Uterus (tissue), 4 donors: ENCODE data around the gene SLC4A5. TPM values are rescaled to one million over a fixed set of nuclear protein-coding genes. Genes with fewer than 3 reads are reported as not detected.

ENCODE experiments used
- DNase-seq, 2 donors: peaks; one replicate each; pipeline ENCODE4 v3.0.0-alpha.2; 2019 to 2020
- H3K27ac ChIP-seq, 2 donors: fragments of 200-600 bp; sonication (generic); 1 replicate in 1 of 2; 2 replicates in 1 of 2; pipeline ENCODE4 v1.5.1; 2016 to 2018
- H3K27me3 ChIP-seq, 2 donors: fragments of 200-600 bp; sonication (generic); one replicate each; pipeline ENCODE4 v1.5.1; 2018 to 2019; ENCODE audit warnings: control low read depth in 1 of 2
- H3K36me3 ChIP-seq, 2 donors: fragments of 200-600 bp; sonication (generic); one replicate each; pipeline ENCODE4 v1.5.1; 2019; ENCODE audit warnings: control low read depth in 1 of 2
- H3K4me1 ChIP-seq, 2 donors: fragments of 200-600 bp; sonication (generic); one replicate each; pipeline ENCODE4 v1.5.1; 2018 to 2019; ENCODE audit warnings: control low read depth in 1 of 2
- H3K4me3 ChIP-seq, 2 donors: fragments of 200-600 bp; sonication (generic); 1 replicate in 1 of 2; 2 replicates in 1 of 2; pipeline ENCODE4 v1.5.1; 2018 to 2019; ENCODE audit warnings: mild to moderate bottlenecking in 1 of 2
- H3K9me3 ChIP-seq, 2 donors: fragments of 200-600 bp; sonication (generic); one replicate each; pipeline ENCODE4 v1.5.1; 2019; ENCODE audit warnings: control low read depth in 1 of 2
- POLR2A ChIP-seq, 2 donors: fragments of 450-650 bp; IDR thresholded peaks; one replicate each; pipeline ENCODE4 v1.6.1; 2016; ENCODE audit warnings: antibody characterized with exemption in 2 of 2, mild to moderate bottlenecking in 1 of 2, moderate library complexity in 1 of 2
- intact Hi-C: fragments of 100-400 bp; cut with DNase I; formaldehyde crosslinking; loops from one replicate; pipeline ENCODE4 v1.15.1; 2023; ENCODE audit warnings: low total_unique reads
- total RNA-seq, 4 donors: library from RNA; depleted of rRNA in 3 of 4; stranded (reverse); fragments of >200 nt in 3 of 4; gene quantifications; one replicate each; pipeline versions ENCODE4 v1.1.0 to v1.2.4, GENCODE V29; 2014 to 2023
- TF ChIP-seq, protein P1 (sequence below), 4 experiments: fragments of 200-600 bp in 2 of 4; fragments of 450-650 bp in 2 of 4; sonication (generic) in 2 of 4; IDR thresholded peaks; one replicate each; pipeline ENCODE4 v1.5.1; 2016 to 2019; ENCODE audit warnings: antibody characterized with exemption in 4 of 4, mild to moderate bottlenecking in 2 of 4, moderate library complexity in 1 of 4
- donor health status: DM: yes; HTN: yes; CAD: no.

Gene SLC4A5
- total RNA-seq, 4 donors from 2014 or later = 2.1 to 15.1 (median 5.3) TPM

DNA sequence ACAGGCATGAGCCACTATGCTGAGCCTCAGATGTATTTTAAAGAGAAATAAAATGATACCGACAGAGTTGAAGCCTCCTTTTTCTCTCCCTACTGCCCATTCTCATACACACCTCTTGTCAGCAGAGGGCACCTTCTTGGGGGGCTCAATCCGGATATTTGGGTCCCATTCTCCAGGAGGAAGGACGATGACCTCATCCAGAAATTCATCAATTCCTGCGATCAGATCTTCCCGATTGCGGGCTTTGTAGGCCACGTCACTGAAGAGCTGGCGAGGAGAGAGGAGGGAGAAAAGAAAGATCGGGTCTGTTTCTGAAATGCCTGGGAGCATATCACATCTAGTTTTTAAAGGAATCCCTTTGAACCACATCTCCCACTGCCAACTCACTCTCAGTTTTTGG, 90.4 kb downstream of the SLC4A5 start:
- Histone ChIP-seq H3K4me1 (no peaks in the 10 kb centered on the region), H3K9me3 (no peaks in the 10 kb centered on the region), H3K4me3 (no peak overlapping the region), H3K27me3 (no peaks in the 10 kb centered on the region), H3K27ac (no peak overlapping the region), H3K36me3 (no peaks in the 10 kb centered on the region)
- intact Hi-C loops = no loop called here
- DNase-seq = no peak
- TF ChIP-seq, protein P1, sequence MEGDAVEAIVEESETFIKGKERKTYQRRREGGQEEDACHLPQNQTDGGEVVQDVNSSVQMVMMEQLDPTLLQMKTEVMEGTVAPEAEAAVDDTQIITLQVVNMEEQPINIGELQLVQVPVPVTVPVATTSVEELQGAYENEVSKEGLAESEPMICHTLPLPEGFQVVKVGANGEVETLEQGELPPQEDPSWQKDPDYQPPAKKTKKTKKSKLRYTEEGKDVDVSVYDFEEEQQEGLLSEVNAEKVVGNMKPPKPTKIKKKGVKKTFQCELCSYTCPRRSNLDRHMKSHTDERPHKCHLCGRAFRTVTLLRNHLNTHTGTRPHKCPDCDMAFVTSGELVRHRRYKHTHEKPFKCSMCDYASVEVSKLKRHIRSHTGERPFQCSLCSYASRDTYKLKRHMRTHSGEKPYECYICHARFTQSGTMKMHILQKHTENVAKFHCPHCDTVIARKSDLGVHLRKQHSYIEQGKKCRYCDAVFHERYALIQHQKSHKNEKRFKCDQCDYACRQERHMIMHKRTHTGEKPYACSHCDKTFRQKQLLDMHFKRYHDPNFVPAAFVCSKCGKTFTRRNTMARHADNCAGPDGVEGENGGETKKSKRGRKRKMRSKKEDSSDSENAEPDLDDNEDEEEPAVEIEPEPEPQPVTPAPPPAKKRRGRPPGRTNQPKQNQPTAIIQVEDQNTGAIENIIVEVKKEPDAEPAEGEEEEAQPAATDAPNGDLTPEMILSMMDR (IDR thresholded peaks at IDR 0.05) = no peak
- TF ChIP-seq POLR2A (IDR thresholded peaks at IDR 0.05) = no peak

- H3K36me3 ChIP-seq = no peaks in the 10 kb centered on the region
- DNase-seq = no peak
- TF ChIP-seq, protein P1 (IDR thresholded peaks at IDR 0.05) = no peak
- no peak for TF ChIP-seq POLR2A (IDR thresholded peaks at IDR 0.05)
- intact Hi-C loops = no loop called here
- no peaks in the 10 kb centered on the region for H3K27me3 ChIP-seq
- no peak overlapping the region for H3K4me3 ChIP-seq
- no peaks in the 10 kb centered on the region for H3K4me1 ChIP-seq
- no peaks in the 10 kb centered on the region for H3K9me3 ChIP-seq
- H3K27ac ChIP-seq = no peak overlapping the region
These were observed 91.2 kb downstream of the SLC4A5 start for GRCh38 chr2:74252036-74252435.

- no peaks in the 10 kb centered on the region for H3K27me3 ChIP-seq
- DNase-seq = peak; percentile 31 to 45
- no peaks in the 10 kb centered on the region for H3K9me3 ChIP-seq
- H3K27ac ChIP-seq = no peak overlapping the region
- H3K36me3 ChIP-seq = no peaks in the 10 kb centered on the region
- intact Hi-C loops = no loop called here
- H3K4me3 ChIP-seq = no peak overlapping the region
- TF ChIP-seq, protein P1 (IDR thresholded peaks at IDR 0.05) = peak; percentile 47 to 72 (median 58)
- no peak for TF ChIP-seq POLR2A (IDR thresholded peaks at IDR 0.05)
- no peaks in the 10 kb centered on the region for H3K4me1 ChIP-seq
These were observed 93.0 kb downstream of the SLC4A5 start for GRCh38 chr2:74250189-74250631.

DNA sequence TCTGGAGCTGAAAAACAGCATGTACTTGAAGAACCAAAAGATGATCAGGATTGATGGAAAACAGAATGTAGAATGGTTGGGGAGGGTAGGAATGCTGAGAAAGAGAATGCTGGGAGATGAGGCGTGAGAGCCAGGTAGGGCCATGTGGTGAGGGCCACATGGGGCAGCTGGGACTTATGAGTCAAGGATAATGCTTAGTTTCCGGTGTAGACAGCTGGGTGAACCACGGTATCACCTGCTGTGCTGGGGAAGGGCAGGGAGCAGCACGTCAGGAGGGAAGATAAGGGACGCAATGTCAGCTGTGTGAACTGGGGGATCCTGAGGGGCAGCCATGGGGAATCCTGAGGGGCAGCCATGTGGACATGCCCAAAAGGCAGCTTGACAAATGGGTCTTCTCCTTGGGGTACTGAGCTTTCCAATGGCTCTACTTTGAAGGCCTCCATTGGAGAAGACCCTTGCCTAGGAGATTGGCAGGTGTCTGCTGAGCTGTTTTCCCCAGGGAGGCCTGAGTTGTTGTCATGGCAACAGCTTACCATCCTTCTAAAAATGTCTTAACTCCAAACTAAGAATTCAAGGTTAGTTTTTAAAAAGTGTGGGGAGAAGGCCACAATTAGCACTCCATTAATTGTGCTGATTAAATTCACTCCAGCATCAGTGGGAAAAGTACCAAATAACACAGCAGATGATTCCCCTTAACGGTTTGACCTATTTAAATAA, 93.7 kb downstream of the SLC4A5 start:
- DNase-seq = no peak
- Histone ChIP-seq H3K27me3 (no peaks in the 10 kb centered on the region), H3K9me3 (no peaks in the 10 kb centered on the region), H3K4me3 (no peak overlapping the region), H3K27ac (no peak overlapping the region), H3K4me1 (no peaks in the 10 kb centered on the region), H3K36me3 (no peaks in the 10 kb centered on the region)
- no peak for TF ChIP-seq POLR2A (IDR thresholded peaks at IDR 0.05)
- TF ChIP-seq, protein P1 (IDR thresholded peaks at IDR 0.05) = no peak
- intact Hi-C loops = no loop called here

DNA sequence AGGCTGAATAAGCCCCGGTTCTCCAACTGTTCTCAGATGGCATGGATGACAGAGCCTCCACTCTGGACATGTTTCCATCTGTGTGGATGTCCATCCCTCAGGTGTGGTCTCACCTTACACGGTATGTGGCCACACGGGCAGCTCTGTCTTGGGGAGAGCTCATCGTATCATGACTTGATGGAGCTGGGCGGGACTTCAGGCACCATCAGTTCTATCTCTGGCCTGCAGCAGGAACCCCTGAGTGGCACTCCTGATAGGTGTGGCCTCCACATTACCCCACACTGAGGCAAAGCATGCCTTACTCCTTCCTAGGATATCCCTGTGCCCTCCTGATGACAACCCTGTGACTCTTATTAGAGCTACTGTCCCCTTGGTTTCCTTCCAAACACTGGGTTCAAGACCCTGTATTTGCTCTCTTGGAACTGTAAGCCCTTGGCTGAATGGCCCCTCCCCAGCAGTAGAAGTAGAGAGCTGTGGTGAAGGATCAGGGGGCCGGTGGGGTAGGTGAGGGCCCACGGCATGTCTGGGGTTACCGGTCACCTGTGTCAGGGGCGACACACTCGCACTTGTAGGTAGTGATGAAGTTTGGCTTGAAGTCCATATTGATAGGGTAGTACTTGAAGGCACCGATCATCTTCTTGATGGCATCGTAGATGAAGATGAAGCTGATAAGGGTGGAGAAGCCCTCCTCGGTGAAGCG, 96.6 kb downstream of the SLC4A5 start:
- Histone ChIP-seq H3K27me3 (no peaks in the 10 kb centered on the region), H3K9me3 (no peaks in the 10 kb centered on the region), H3K4me3 (no peak overlapping the region), H3K27ac (no peak overlapping the region), H3K4me1 (no peaks in the 10 kb centered on the region), H3K36me3 (no peaks in the 10 kb centered on the region)
- intact Hi-C loops = no loop called here
- no peak for DNase-seq
- no peak for TF ChIP-seq POLR2A (IDR thresholded peaks at IDR 0.05)
- TF ChIP-seq, protein P1 (IDR thresholded peaks at IDR 0.05) = no peak
